ENCODE measurements around the gene BANF1.
A peak's percentile ranks its signal among the peaks of the same experiment; 100 is the strongest.
"Not testable (repeated sequence)": the region's sequence is repeated elsewhere in the genome, so short reads cannot be mapped to it uniquely, and the experiment has no call there.

The BANF1 gene

GRCh38 chr11:66015936-66016792 lies 13.9 kb downstream of the BANF1 start:
- no peak for TF ChIP-seq JUND (IDR thresholded peaks at IDR 0.05; ENCODE audit: low read depth)
- in situ Hi-C loops (cut with HindIII; ENCODE audit: low pct_unique_long_range_greater_than_20kb, low sequenced_read_pairs), result no loop called here
- no peak for DNase-seq (ENCODE audit: low read depth in 1 of 2, low spot score in 1 of 2)

- DNase-seq (ENCODE audit: low read depth in 1 of 2, low spot score in 1 of 2), result no peak
- no peak for TF ChIP-seq JUND (IDR thresholded peaks at IDR 0.05; ENCODE audit: low read depth)
- in situ Hi-C loops (cut with HindIII; ENCODE audit: low pct_unique_long_range_greater_than_20kb, low sequenced_read_pairs), result no loop called here
Observed at GRCh38 chr11:66016793-66017177, 14.5 kb downstream of the BANF1 start.

GRCh38 chr11:66017321-66017720 lies 15.0 kb downstream of the BANF1 start:
- in situ Hi-C loops (cut with HindIII; ENCODE audit: low pct_unique_long_range_greater_than_20kb, low sequenced_read_pairs), result no loop called here

GRCh38 chr11:66020212-66020611 lies 17.9 kb downstream of the BANF1 start:
- in situ Hi-C loops (cut with HindIII; ENCODE audit: low pct_unique_long_range_greater_than_20kb, low sequenced_read_pairs), result no loop called here
- TF ChIP-seq JUND (IDR thresholded peaks at IDR 0.05; ENCODE audit: low read depth), result no peak
- DNase-seq (ENCODE audit: low read depth in 1 of 2, low spot score in 1 of 2), result no peak

More at GRCh38 chr11:66017321-66017720, 15.0 kb downstream of the BANF1 start:
- no peak for TF ChIP-seq JUND (IDR thresholded peaks at IDR 0.05; ENCODE audit: low read depth)
- no peak for DNase-seq (ENCODE audit: low read depth in 1 of 2, low spot score in 1 of 2)

GRCh38 chr11:66020618-66021357 lies 18.5 kb downstream of the BANF1 start:
- no peak for DNase-seq (ENCODE audit: low read depth in 1 of 2, low spot score in 1 of 2)
- TF ChIP-seq JUND (IDR thresholded peaks at IDR 0.05; ENCODE audit: low read depth), result no peak
- in situ Hi-C loops (cut with HindIII; ENCODE audit: low pct_unique_long_range_greater_than_20kb, low sequenced_read_pairs), result no loop called here

GRCh38 chr11:66022401-66023185 lies 20.3 kb downstream of the BANF1 start:
- no peak for TF ChIP-seq JUND (IDR thresholded peaks at IDR 0.05; ENCODE audit: low read depth)
- peak; percentile 73 to 87 for DNase-seq (ENCODE audit: low read depth in 1 of 2, low spot score in 1 of 2)
- in situ Hi-C loops (cut with HindIII; ENCODE audit: low pct_unique_long_range_greater_than_20kb, low sequenced_read_pairs), result no loop called here

GRCh38 chr11:66023186-66023440 lies 20.8 kb downstream of the BANF1 start:
- in situ Hi-C loops (cut with HindIII; ENCODE audit: low pct_unique_long_range_greater_than_20kb, low sequenced_read_pairs), result not testable (repeated sequence)

GRCh38 chr11:66026017-66026529 lies 23.8 kb downstream of the BANF1 start, which contains the start of gene CATSPER1:
TSS of gene CATSPER1 (minus strand) at chr11:66026479. CDS start at chr11:66026379, 100 bp downstream.
- in situ Hi-C loops (cut with HindIII; ENCODE audit: low pct_unique_long_range_greater_than_20kb, low sequenced_read_pairs), result no loop called here
- TF ChIP-seq JUND (IDR thresholded peaks at IDR 0.05; ENCODE audit: low read depth), result no peak

More at GRCh38 chr11:66023186-66023440, 20.8 kb downstream of the BANF1 start:
- not testable (repeated sequence) for DNase-seq (ENCODE audit: low read depth in 1 of 2, low spot score in 1 of 2)

GRCh38 chr11:66032957-66033735 lies 30.8 kb downstream of the BANF1 start:
- TF ChIP-seq JUND (IDR thresholded peaks at IDR 0.05; ENCODE audit: low read depth), result no peak
- DNase-seq (ENCODE audit: low read depth in 1 of 2, low spot score in 1 of 2), result peak in 1 of 2 experiments; percentile 41
- in situ Hi-C loops (cut with HindIII; ENCODE audit: low pct_unique_long_range_greater_than_20kb, low sequenced_read_pairs), result no loop called here

More at GRCh38 chr11:66026017-66026529, 23.8 kb downstream of the BANF1 start, which contains the start of gene CATSPER1:
- no peak for DNase-seq (ENCODE audit: low read depth in 1 of 2, low spot score in 1 of 2)

GRCh38 chr11:66035653-66036333 lies 33.5 kb downstream of the BANF1 start:
- TF ChIP-seq JUND (IDR thresholded peaks at IDR 0.05; ENCODE audit: low read depth), result no peak
- in situ Hi-C loops (cut with HindIII; ENCODE audit: low pct_unique_long_range_greater_than_20kb, low sequenced_read_pairs), result no loop called here
- no peak for DNase-seq (ENCODE audit: low read depth in 1 of 2, low spot score in 1 of 2)

- in situ Hi-C loops (cut with HindIII; ENCODE audit: low pct_unique_long_range_greater_than_20kb, low sequenced_read_pairs), result no loop called here
- no peak for TF ChIP-seq JUND (IDR thresholded peaks at IDR 0.05; ENCODE audit: low read depth)
- no peak for DNase-seq (ENCODE audit: low read depth in 1 of 2, low spot score in 1 of 2)
Observed at GRCh38 chr11:66036334-66036710, 34.0 kb downstream of the BANF1 start.
